DOHH2 (cell line): ENCODE data around the gene XPA.

ENCODE experiments used
- H3F3A ChIP-seq: fragments of 200-600 bp; sonication (generic), shearing (Covaris generic); 2 replicates; pipeline ENCODE4 v1.6.0; 2016; ENCODE audit warnings: antibody characterized with exemption, mild to moderate bottlenecking; ENCODE audit not compliant: control insufficient read depth, insufficient read depth
- H3K27ac ChIP-seq: fragments of 200-600 bp; sonication (generic); 2 replicates; pipeline ENCODE4 v1.5.1; 2014; ENCODE audit warnings: low read depth, mild to moderate bottlenecking, low read length, moderate library complexity
- H3K27me3 ChIP-seq: fragments of 200-600 bp; sonication (generic); 2 replicates; pipeline ENCODE4 v1.6.1; 2014; ENCODE audit warnings: mild to moderate bottlenecking, low read length, mixed read lengths; ENCODE audit not compliant: control insufficient read depth
- H3K36me3 ChIP-seq: fragments of 200-600 bp; sonication (generic); 2 replicates; pipeline ENCODE4 v1.6.1; 2014; ENCODE audit warnings: mild to moderate bottlenecking, low read length, moderate library complexity, mixed read lengths; ENCODE audit not compliant: control insufficient read depth
- H3K4me1 ChIP-seq: fragments of 200-600 bp; sonication (generic); 2 replicates; pipeline ENCODE4 v1.6.1; 2014; ENCODE audit warnings: mild to moderate bottlenecking, low read length, mixed read lengths; ENCODE audit not compliant: control insufficient read depth
- H3K4me2 ChIP-seq: fragments of 200-600 bp; sonication (generic); 2 replicates; pipeline ENCODE4 v1.6.0; 2014; ENCODE audit warnings: mild to moderate bottlenecking, low read length, moderate library complexity
- H3K4me3 ChIP-seq: fragments of 200-600 bp; sonication (generic); 2 replicates; pipeline ENCODE4 v1.5.1; 2014; ENCODE audit warnings: mild to moderate bottlenecking, low read length, mixed read lengths
- H3K79me2 ChIP-seq: fragments of 200-600 bp; sonication (generic); 2 replicates; pipeline ENCODE4 v1.6.1; 2014; ENCODE audit warnings: mild to moderate bottlenecking, low read length, mixed read lengths; ENCODE audit not compliant: control insufficient read depth
- H3K9me2 ChIP-seq: fragments of 200-600 bp; sonication (generic); replicated peaks from 2 replicates; pipeline ENCODE4 v1.6.1; 2014; ENCODE audit warnings: mild to moderate bottlenecking, low read length, mixed read lengths; ENCODE audit not compliant: control insufficient read depth
- H3K9me3 ChIP-seq: fragments of 200-600 bp; sonication (generic); 2 replicates; pipeline ENCODE4 v1.6.1; 2014; ENCODE audit warnings: antibody characterized with exemption, low read length, mixed read lengths; ENCODE audit not compliant: control insufficient read depth, insufficient read depth
- H4K20me1 ChIP-seq: fragments of 200-600 bp; sonication (generic); 2 replicates; pipeline ENCODE4 v1.6.0; 2014; ENCODE audit warnings: low read depth, mild to moderate bottlenecking, antibody characterized with exemption, low read length, moderate library complexity; ENCODE audit not compliant: control insufficient read depth, insufficient read depth
- EZH2phosphoT487 ChIP-seq: fragments of 200-600 bp; sonication (generic); IDR thresholded peaks from 2 replicates; pipeline ENCODE4 v1.6.1; 2017; ENCODE audit warnings: borderline replicate concordance, mild to moderate bottlenecking, antibody characterized with exemption, low read length, moderate library complexity, mixed read lengths
- TF ChIP-seq, protein P1 (sequence below): fragments of 200-600 bp; sonication (generic); IDR thresholded peaks from one replicate; pipeline ENCODE4 v1.5.1; 2014; ENCODE audit warnings: antibody characterized with exemption, mild to moderate bottlenecking, low read depth, low read length; ENCODE audit not compliant: poor library complexity, severe bottlenecking

Gene XPA

DNA sequence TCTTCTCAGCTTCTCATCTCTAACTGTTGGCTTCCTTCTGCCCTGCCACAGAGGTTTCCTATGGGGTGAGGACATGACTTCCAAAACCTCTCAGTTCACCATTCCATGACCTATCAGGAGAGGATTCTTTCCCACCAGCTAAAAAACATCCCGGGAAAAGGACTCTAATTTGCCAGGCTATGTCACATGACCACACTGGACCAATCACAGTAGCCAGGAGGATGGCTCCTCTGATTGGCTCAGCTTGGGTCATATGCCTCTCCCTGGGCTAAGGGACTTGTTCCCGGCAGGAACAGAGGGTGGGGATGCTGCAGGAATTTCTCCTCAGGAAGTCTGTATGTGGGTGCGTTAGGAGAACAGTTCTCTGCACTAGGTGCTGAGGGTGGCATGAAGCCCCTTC lies 40.3 kb upstream of the XPA start:
- Histone ChIP-seq H3K4me1 (no peaks in the 10 kb centered on the region), H3K79me2 (no peaks in the 10 kb centered on the region), H3K27me3 (peaks cover 20% of the 10 kb centered on the region), H3K4me2 (no peak overlapping the region), H3K9me2 (no peaks in the 10 kb centered on the region), H4K20me1 (no peaks in the 10 kb centered on the region), H3K27ac (no peak overlapping the region), H3K9me3 (peaks cover 6% of the 10 kb centered on the region; the same call in 1 of the 2 replicates), H3K4me3 (no peak overlapping the region), H3K36me3 (no peaks in the 10 kb centered on the region), H3F3A (no peaks in the 10 kb centered on the region)
- TF ChIP-seq EZH2phosphoT487: no peak

DNA sequence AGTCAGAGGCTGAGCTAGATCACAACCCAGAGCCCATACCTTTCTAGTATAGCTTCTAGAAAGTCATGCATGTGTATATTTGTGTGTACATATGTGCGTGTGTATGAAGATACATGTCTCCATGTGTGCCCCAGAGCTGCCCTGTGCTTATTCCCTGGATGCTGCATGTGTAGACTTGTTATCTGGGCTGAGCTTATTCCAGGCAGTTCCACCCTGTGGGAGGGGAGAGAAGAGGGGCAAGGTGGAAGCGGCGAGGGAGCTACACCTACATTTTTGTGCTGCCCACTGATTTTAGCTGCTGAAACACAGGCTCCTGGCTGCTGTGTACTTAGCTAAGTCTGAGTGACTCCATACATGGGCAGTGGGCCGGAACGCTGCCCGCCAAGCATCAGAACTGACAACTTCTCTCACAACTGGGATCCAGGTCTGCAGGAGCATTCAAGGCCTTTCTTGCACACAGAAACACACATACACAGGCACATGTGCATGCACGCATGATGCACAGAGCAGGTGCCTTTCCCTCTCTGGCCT lies 38.0 kb upstream of the XPA start:
- Histone ChIP-seq H3K9me3 (no peaks in the 10 kb centered on the region), H4K20me1 (no peaks in the 10 kb centered on the region), H3K4me1 (no peaks in the 10 kb centered on the region), H3K79me2 (no peaks in the 10 kb centered on the region), H3K4me2 (no peak overlapping the region), H3K9me2 (no peaks in the 10 kb centered on the region), H3K36me3 (no peaks in the 10 kb centered on the region), H3K27me3 (peaks cover 5% of the 10 kb centered on the region), H3K4me3 (no peak overlapping the region), H3K27ac (no peak overlapping the region), H3F3A (no peaks in the 10 kb centered on the region)
- TF ChIP-seq, protein P1, sequence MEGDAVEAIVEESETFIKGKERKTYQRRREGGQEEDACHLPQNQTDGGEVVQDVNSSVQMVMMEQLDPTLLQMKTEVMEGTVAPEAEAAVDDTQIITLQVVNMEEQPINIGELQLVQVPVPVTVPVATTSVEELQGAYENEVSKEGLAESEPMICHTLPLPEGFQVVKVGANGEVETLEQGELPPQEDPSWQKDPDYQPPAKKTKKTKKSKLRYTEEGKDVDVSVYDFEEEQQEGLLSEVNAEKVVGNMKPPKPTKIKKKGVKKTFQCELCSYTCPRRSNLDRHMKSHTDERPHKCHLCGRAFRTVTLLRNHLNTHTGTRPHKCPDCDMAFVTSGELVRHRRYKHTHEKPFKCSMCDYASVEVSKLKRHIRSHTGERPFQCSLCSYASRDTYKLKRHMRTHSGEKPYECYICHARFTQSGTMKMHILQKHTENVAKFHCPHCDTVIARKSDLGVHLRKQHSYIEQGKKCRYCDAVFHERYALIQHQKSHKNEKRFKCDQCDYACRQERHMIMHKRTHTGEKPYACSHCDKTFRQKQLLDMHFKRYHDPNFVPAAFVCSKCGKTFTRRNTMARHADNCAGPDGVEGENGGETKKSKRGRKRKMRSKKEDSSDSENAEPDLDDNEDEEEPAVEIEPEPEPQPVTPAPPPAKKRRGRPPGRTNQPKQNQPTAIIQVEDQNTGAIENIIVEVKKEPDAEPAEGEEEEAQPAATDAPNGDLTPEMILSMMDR: no peak
- no peak for TF ChIP-seq EZH2phosphoT487

DNA sequence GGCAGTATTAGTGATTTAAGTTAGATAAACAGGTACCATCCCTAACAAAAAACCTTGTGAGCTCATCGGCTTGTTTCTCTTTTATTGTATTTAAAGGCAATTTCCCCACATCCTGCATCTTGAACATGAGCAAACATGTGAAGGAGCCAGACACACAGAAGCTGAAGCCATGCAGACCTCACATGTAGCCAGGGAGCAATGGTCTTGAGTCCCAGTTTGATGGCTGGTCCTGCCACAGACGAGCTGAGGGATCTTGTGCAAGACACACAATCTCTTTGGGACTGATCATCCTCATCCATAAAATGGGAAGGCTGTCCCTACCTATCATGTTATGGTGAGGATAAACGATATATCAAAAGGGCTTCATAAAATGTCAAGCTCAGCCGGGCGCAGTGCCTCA lies 29.6 kb upstream of the XPA start:
- H3K4me2 ChIP-seq: no peak overlapping the region
- peaks cover 26% of the 10 kb centered on the region for H3K27me3 ChIP-seq
- H3K79me2 ChIP-seq: no peaks in the 10 kb centered on the region
- H4K20me1 ChIP-seq: no peaks in the 10 kb centered on the region
- H3K9me3 ChIP-seq: no peaks in the 10 kb centered on the region
- no peaks in the 10 kb centered on the region for H3F3A ChIP-seq
- no peak overlapping the region for H3K4me3 ChIP-seq
- H3K36me3 ChIP-seq: no peaks in the 10 kb centered on the region
- no peaks in the 10 kb centered on the region for H3K9me2 ChIP-seq
- TF ChIP-seq, protein P1: no peak
- no peak for TF ChIP-seq EZH2phosphoT487
- no peaks in the 10 kb centered on the region for H3K4me1 ChIP-seq
- no peak overlapping the region for H3K27ac ChIP-seq

DNA sequence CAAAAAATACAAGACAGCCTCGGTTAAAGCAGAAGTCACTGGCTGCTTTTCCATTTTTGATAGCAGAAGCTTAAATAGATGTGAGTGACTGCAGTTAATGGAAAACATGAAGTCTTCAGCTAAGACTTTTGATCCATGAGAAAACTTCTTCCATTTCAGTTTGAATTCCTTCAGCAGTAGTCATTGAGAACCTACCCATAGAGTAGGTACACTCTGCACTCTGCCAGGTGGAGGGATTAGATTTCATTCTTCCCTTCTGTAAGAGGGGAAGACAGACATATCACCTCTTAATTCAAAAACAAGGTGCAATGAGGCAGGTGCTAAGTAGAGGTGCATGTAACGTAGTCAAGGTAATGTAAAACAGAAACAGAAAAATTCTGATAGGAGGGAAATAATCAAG lies 26.7 kb upstream of the XPA start:
- H3K27ac ChIP-seq: no peak overlapping the region
- no peaks in the 10 kb centered on the region for H3K9me3 ChIP-seq
- no peaks in the 10 kb centered on the region for H3F3A ChIP-seq
- no peaks in the 10 kb centered on the region for H3K4me1 ChIP-seq
- H3K4me3 ChIP-seq: no peak overlapping the region
- no peaks in the 10 kb centered on the region for H3K9me2 ChIP-seq
- no peaks in the 10 kb centered on the region for H3K79me2 ChIP-seq
- H3K36me3 ChIP-seq: no peaks in the 10 kb centered on the region
- peaks cover 38% of the 10 kb centered on the region for H3K27me3 ChIP-seq
- H4K20me1 ChIP-seq: no peaks in the 10 kb centered on the region
- TF ChIP-seq, protein P1: no peak
- TF ChIP-seq EZH2phosphoT487: no peak
- no peak overlapping the region for H3K4me2 ChIP-seq
